ENCODE data around the gene C1QTNF3.

The C1QTNF3 gene

DNA sequence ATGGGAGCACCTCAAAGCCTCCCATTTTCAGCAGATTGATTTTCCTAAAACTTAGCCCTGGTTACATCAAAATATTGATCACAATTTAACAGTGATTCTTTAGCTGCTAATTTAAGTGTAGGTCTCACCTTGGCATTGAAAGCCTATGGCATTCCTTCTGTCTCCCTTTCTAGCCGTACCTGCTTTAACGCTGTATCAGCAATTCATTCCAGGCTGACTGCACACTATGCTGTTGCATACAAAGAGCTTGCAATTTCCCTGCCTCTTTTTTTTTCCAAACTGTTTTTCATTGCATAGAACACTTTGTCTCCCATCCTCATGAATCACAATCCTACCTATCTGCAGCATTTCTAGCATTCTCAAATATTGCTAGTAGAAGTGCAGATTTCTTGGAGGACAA, 26.3 kb downstream of the C1QTNF3 start:
- H3K9me3 ChIP-seq (ENCODE audit: control insufficient read depth, insufficient read depth, low read length): no peaks in the 10 kb centered on the region
- no peaks in the 10 kb centered on the region for H3K79me2 ChIP-seq (ENCODE audit: control insufficient read depth, low read length)
- H3K27ac ChIP-seq (ENCODE audit: low read depth, low read length): no peak overlapping the region
- H3K36me3 ChIP-seq (ENCODE audit: control insufficient read depth, low read length): no peaks in the 10 kb centered on the region
- H3K4me2 ChIP-seq (ENCODE audit: low read length): no peak overlapping the region
- TF ChIP-seq, protein P1, sequence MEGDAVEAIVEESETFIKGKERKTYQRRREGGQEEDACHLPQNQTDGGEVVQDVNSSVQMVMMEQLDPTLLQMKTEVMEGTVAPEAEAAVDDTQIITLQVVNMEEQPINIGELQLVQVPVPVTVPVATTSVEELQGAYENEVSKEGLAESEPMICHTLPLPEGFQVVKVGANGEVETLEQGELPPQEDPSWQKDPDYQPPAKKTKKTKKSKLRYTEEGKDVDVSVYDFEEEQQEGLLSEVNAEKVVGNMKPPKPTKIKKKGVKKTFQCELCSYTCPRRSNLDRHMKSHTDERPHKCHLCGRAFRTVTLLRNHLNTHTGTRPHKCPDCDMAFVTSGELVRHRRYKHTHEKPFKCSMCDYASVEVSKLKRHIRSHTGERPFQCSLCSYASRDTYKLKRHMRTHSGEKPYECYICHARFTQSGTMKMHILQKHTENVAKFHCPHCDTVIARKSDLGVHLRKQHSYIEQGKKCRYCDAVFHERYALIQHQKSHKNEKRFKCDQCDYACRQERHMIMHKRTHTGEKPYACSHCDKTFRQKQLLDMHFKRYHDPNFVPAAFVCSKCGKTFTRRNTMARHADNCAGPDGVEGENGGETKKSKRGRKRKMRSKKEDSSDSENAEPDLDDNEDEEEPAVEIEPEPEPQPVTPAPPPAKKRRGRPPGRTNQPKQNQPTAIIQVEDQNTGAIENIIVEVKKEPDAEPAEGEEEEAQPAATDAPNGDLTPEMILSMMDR (IDR thresholded peaks at IDR 0.05; ENCODE audit: low read depth, low read length, poor library complexity, severe bottlenecking): no peak
- TF ChIP-seq EZH2phosphoT487 (IDR thresholded peaks at IDR 0.05; ENCODE audit: borderline replicate concordance, low read length): no peak
- no peak overlapping the region for H3K4me3 ChIP-seq (ENCODE audit: low read length)
- no peaks in the 10 kb centered on the region for H3K4me1 ChIP-seq (ENCODE audit: control insufficient read depth, low read length)
- no peaks in the 10 kb centered on the region for H3K9me2 ChIP-seq (replicated peaks; ENCODE audit: control insufficient read depth, low read length)
- no peaks in the 10 kb centered on the region for H3F3A ChIP-seq (ENCODE audit: control insufficient read depth, insufficient read depth)
- no peaks in the 10 kb centered on the region for H4K20me1 ChIP-seq (ENCODE audit: control insufficient read depth, insufficient read depth, low read depth, low read length)
- peaks cover 6% of the 10 kb centered on the region; the same call in 1 of the 2 replicates for H3K27me3 ChIP-seq (ENCODE audit: control insufficient read depth, low read length)

DNA sequence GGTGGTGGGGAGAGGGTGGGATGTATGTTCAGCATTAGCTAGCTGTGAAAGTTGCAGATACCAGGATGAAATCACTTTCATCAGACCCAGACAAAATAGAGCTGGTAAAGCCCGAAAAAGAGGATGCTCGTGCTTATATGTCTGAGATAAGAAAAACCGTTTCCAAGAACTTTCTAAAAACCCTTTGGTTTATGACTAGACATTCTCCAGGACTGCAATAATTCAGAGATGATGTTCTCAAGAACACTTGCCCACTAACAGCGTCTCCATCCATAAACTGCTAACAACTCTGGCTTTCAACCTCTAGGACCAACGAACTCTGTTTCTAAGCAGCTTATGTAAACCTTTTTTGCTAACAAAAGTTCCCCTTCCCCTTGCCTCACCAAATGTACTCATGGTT, 26.8 kb downstream of the C1QTNF3 start:
- Histone ChIP-seq H3K9me2 (replicated peaks; ENCODE audit: control insufficient read depth, low read length) (no peaks in the 10 kb centered on the region), H3K27me3 (ENCODE audit: control insufficient read depth, low read length) (peaks cover 6% of the 10 kb centered on the region; the same call in 1 of the 2 replicates), H3K4me1 (ENCODE audit: control insufficient read depth, low read length) (no peaks in the 10 kb centered on the region), H3F3A (ENCODE audit: control insufficient read depth, insufficient read depth) (no peaks in the 10 kb centered on the region), H3K4me2 (ENCODE audit: low read length) (no peak overlapping the region), H3K9me3 (ENCODE audit: control insufficient read depth, insufficient read depth, low read length) (no peaks in the 10 kb centered on the region), H3K36me3 (ENCODE audit: control insufficient read depth, low read length) (no peaks in the 10 kb centered on the region), H4K20me1 (ENCODE audit: control insufficient read depth, insufficient read depth, low read depth, low read length) (no peaks in the 10 kb centered on the region), H3K4me3 (ENCODE audit: low read length) (no peak overlapping the region), H3K79me2 (ENCODE audit: control insufficient read depth, low read length) (no peaks in the 10 kb centered on the region), H3K27ac (ENCODE audit: low read depth, low read length) (no peak overlapping the region)
- no peak for TF ChIP-seq EZH2phosphoT487 (IDR thresholded peaks at IDR 0.05; ENCODE audit: borderline replicate concordance, low read length)
- TF ChIP-seq, protein P1 (IDR thresholded peaks at IDR 0.05; ENCODE audit: low read depth, low read length, poor library complexity, severe bottlenecking): no peak

DNA sequence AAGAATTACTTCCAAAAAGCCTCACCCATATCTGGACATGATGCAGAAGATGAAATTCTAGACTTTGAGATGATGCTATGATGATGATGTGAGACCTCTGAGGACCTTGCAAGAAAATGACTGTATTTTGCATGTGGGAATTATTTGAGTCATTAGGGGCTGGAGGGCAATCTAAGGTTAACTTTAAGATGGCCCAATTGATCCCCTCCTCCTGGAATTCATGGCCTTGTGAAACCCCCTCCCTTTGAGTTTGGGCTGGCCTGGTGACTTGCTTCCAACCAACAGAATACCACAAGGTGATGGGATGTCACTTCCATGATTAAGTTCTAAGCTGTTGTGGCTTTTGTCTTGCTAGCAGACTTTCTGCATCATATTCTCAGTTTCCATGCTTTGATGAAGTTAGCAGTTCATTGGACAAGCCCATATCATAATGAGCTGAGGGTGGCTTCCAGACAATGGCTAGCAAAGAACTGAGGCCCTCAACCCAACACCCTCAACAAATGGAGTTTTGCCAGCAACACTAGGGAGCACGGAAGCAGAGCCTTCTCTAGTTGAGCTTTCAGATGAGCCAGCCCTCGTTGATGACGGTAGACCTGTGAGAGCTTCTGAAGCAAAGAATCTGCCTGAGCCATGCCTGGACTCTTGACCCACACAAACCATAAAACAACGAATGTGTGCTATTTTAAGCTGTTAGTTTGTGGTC, 27.7 kb downstream of the C1QTNF3 start:
- H3K4me3 ChIP-seq (ENCODE audit: low read length): no peak overlapping the region
- H3K36me3 ChIP-seq (ENCODE audit: control insufficient read depth, low read length): no peaks in the 10 kb centered on the region
- no peaks in the 10 kb centered on the region for H3K9me2 ChIP-seq (replicated peaks; ENCODE audit: control insufficient read depth, low read length)
- no peaks in the 10 kb centered on the region for H3K9me3 ChIP-seq (ENCODE audit: control insufficient read depth, insufficient read depth, low read length)
- TF ChIP-seq EZH2phosphoT487 (IDR thresholded peaks at IDR 0.05; ENCODE audit: borderline replicate concordance, low read length): no peak
- TF ChIP-seq, protein P1 (IDR thresholded peaks at IDR 0.05; ENCODE audit: low read depth, low read length, poor library complexity, severe bottlenecking): no peak
- H4K20me1 ChIP-seq (ENCODE audit: control insufficient read depth, insufficient read depth, low read depth, low read length): no peaks in the 10 kb centered on the region
- peaks cover 6% of the 10 kb centered on the region; the same call in 1 of the 2 replicates for H3K27me3 ChIP-seq (ENCODE audit: control insufficient read depth, low read length)
- no peaks in the 10 kb centered on the region for H3K79me2 ChIP-seq (ENCODE audit: control insufficient read depth, low read length)
- H3K4me1 ChIP-seq (ENCODE audit: control insufficient read depth, low read length): no peaks in the 10 kb centered on the region
- no peak overlapping the region for H3K27ac ChIP-seq (ENCODE audit: low read depth, low read length)
- no peak overlapping the region for H3K4me2 ChIP-seq (ENCODE audit: low read length)
- no peaks in the 10 kb centered on the region for H3F3A ChIP-seq (ENCODE audit: control insufficient read depth, insufficient read depth)

All from DOHH2 (cell line).